ENCODE results near the gene POLR2I. TPM values are rescaled to one million over a fixed set of nuclear protein-coding genes. Genes with fewer than 3 reads are reported as not detected.

POLR2I gene
- polyA plus RNA-seq, 3 donors: 21.2 to 73.9 (median 57.9) TPM

- Histone ChIP-seq H3K4me1 (ENCODE audit: control insufficient read depth in 1 of 2, insufficient read depth in 2 of 2, low read length in 2 of 2) (peaks cover 25 to 34% of the 10 kb centered on the region in 2 donors), H3K36me3 (replicated peaks in 1 of 2; ENCODE audit: control insufficient read depth in 1 of 2, insufficient read depth in 2 of 2, low read length in 2 of 2) (peaks cover 29 to 43% of the 10 kb centered on the region in 2 donors), H3K4me2 (replicated peaks; ENCODE audit: extremely low read depth, low read length, poor library complexity, severe bottlenecking) (peak within 1 kb of the TSS; percentile 81), H3K9ac (ENCODE audit: insufficient read depth, low read length, poor library complexity, severe bottlenecking) (peak within 1 kb of the TSS; percentile 62), H3K27me3 (ENCODE audit: control insufficient read depth in 2 of 2, insufficient read depth in 2 of 2, low read length in 2 of 2) (no peaks in the 10 kb centered on the region), H2AFZ (ENCODE audit: insufficient read depth, low read depth, low read length, poor library complexity, severe bottlenecking) (peak within 1 kb of the TSS; percentile 94), H3K27ac (ENCODE audit: low read depth in 1 of 2, low read length in 2 of 2) (peak within 1 kb of the TSS; percentile 68 to 80), H3K79me2 (ENCODE audit: insufficient read depth, low read length) (peaks cover 30% of the 10 kb centered on the region), H3K9me3 (replicated peaks in 1 of 2; ENCODE audit: control insufficient read depth in 1 of 2, insufficient read depth in 1 of 2, low read length in 2 of 2) (no peaks in the 10 kb centered on the region), H4K20me1 (ENCODE audit: insufficient read depth, low read length) (peaks cover 7% of the 10 kb centered on the region), H3K4me3 (replicated peaks in 1 of 3; ENCODE audit: low read depth in 2 of 3, low read length in 3 of 3) (peak within 1 kb of the TSS; percentile 53 to 90 (median 85))
- peak within 1 kb of the TSS; percentile 88 to 97 (median 96) for H3K27ac Mint-ChIP-seq
- 12% methylated on average over 30 of the region's 59 CpGs for WGBS (ENCODE audit: insufficient coverage)
- H3K4me1 Mint-ChIP-seq: peaks cover 26% of the 10 kb centered on the region
- intact Hi-C loops (cut with micrococcal nuclease): loop anchor here (1.0 to 10.0 kb wide), 9 partner anchors 25 to 569 kb away; partner anchors contain the start of genes ZNF565 (in 2 of the 2), ALKBH6 (in 1 of the 2), CAPNS1 (in 1 of the 2) and HCST (in 1 of the 2)
- DNase-seq: peak in 1 of 3 donors; percentile 15
- no peaks in the 10 kb centered on the region for H3K9me3 Mint-ChIP-seq
- TF ChIP-seq, protein P1, sequence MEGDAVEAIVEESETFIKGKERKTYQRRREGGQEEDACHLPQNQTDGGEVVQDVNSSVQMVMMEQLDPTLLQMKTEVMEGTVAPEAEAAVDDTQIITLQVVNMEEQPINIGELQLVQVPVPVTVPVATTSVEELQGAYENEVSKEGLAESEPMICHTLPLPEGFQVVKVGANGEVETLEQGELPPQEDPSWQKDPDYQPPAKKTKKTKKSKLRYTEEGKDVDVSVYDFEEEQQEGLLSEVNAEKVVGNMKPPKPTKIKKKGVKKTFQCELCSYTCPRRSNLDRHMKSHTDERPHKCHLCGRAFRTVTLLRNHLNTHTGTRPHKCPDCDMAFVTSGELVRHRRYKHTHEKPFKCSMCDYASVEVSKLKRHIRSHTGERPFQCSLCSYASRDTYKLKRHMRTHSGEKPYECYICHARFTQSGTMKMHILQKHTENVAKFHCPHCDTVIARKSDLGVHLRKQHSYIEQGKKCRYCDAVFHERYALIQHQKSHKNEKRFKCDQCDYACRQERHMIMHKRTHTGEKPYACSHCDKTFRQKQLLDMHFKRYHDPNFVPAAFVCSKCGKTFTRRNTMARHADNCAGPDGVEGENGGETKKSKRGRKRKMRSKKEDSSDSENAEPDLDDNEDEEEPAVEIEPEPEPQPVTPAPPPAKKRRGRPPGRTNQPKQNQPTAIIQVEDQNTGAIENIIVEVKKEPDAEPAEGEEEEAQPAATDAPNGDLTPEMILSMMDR (IDR thresholded peaks at IDR 0.05): no peak
- H3K36me3 Mint-ChIP-seq: peaks cover 51 to 56% of the 10 kb centered on the region in 2 donors
- H3K4me3 Mint-ChIP-seq: peak within 1 kb of the TSS; percentile 89 to 94
- peaks cover 0 to 7% (median 0%) of the 10 kb centered on the region in 3 donors for H3K27me3 Mint-ChIP-seq (ENCODE audit: low read depth in 3 of 3)
Measured at GRCh38 chr19:36115453-36116343, 1.0 kb upstream of the POLR2I start, which contains the start of gene TBCB. Gene TBCB (plus strand): TSS chr19:36115468. CDS start chr19:36115561, 93 bp downstream.
